ENCODE measurements around the gene SPRR1A. TPM values are rescaled to one million over a fixed set of nuclear protein-coding genes. Genes with fewer than 3 reads are reported as not detected.
"Not testable (repeated sequence)": the region's sequence is repeated elsewhere in the genome, so short reads cannot be mapped to it uniquely, and the experiment has no call there.

Gene SPRR1A
- total and polyA plus RNA-seq, 8 donors = not detected

- no peak for TF ChIP-seq CTCF (IDR thresholded peaks at IDR 0.05)
- intact Hi-C loops (cut with DNase I) = no loop called here
- WGBS, 2 donors = 73 to 74% methylated on average over 6 of the region's 6 CpGs
- H3K4me3 ChIP-seq = no peak overlapping the region
- DNase-seq (no peak), FAIRE-seq (no peak), ATAC-seq (no peak)
- H3K27ac ChIP-seq = no peak overlapping the region
- H3K27me3 ChIP-seq = no peaks in the 10 kb centered on the region
- H3K9me3 ChIP-seq = no peaks in the 10 kb centered on the region
- no peaks in the 10 kb centered on the region for H3K36me3 ChIP-seq
- peaks cover 0 to 9% (median 0%) of the 10 kb centered on the region in 3 donors for H3K4me1 ChIP-seq
Observed at GRCh38 chr1:152999818-153000217, 15.9 kb downstream of the SPRR1A start.

GRCh38 chr1:153000294-153000693, 16.4 kb downstream of the SPRR1A start:
- Histone ChIP-seq H3K4me1 (peaks cover 0 to 9% (median 0%) of the 10 kb centered on the region in 3 donors), H3K9me3 (no peaks in the 10 kb centered on the region), H3K36me3 (no peaks in the 10 kb centered on the region), H3K4me3 (no peak overlapping the region), H3K27ac (no peak overlapping the region), H3K27me3 (no peaks in the 10 kb centered on the region)
- intact Hi-C loops (cut with DNase I) = no loop called here
- ATAC-seq (no peak), DNase-seq (no peak), FAIRE-seq (no peak)
- no peak for TF ChIP-seq CTCF (IDR thresholded peaks at IDR 0.05)
- WGBS, 2 donors = 80 to 91% methylated on average over 1 of the region's 1 CpG

GRCh38 chr1:153001382-153001781, 17.5 kb downstream of the SPRR1A start, which contains the start of gene SPRR3:
Gene SPRR3, plus strand, starts transcription at chr1:153001749. Its CDS starts 1,272 bp downstream, at chr1:153003021.
- WGBS, 2 donors = 74 to 94% methylated on average over 2 of the region's 2 CpGs
- intact Hi-C loops (cut with DNase I) = no loop called here
- no peak within 1 kb of the TSS for H3K27ac ChIP-seq
- DNase-seq (no peak), FAIRE-seq (no peak), ATAC-seq (no peak)
- peaks cover 0 to 9% (median 0%) of the 10 kb centered on the region in 3 donors for H3K4me1 ChIP-seq
- H3K27me3 ChIP-seq = no peaks in the 10 kb centered on the region
- H3K4me3 ChIP-seq = no peak within 1 kb of the TSS
- no peaks in the 10 kb centered on the region for H3K36me3 ChIP-seq
- TF ChIP-seq CTCF (IDR thresholded peaks at IDR 0.05) = no peak
- H3K9me3 ChIP-seq = no peaks in the 10 kb centered on the region

GRCh38 chr1:153011235-153011758, 27.4 kb downstream of the SPRR1A start:
- H3K27ac ChIP-seq; H3K4me1 ChIP-seq; H3K36me3 ChIP-seq; H3K4me3 ChIP-seq; H3K27me3 ChIP-seq; H3K9me3 ChIP-seq; ATAC-seq; intact Hi-C loops (cut with DNase I); DNase-seq; FAIRE-seq: not testable (repeated sequence)
- 69 to 76% methylated on average over 8 of the region's 8 CpGs for WGBS, 2 donors

- H3K27me3 ChIP-seq; H3K36me3 ChIP-seq; ATAC-seq; intact Hi-C loops (cut with DNase I); H3K9me3 ChIP-seq; H3K27ac ChIP-seq; DNase-seq; FAIRE-seq; H3K4me3 ChIP-seq; H3K4me1 ChIP-seq: not testable (repeated sequence)
- WGBS, 2 donors = 23 to 32% methylated on average over 2 of the region's 2 CpGs
Observed at GRCh38 chr1:153021829-153022228, 37.9 kb downstream of the SPRR1A start.

GRCh38 chr1:153022340-153022739, 38.5 kb downstream of the SPRR1A start:
- H3K9me3 ChIP-seq; H3K36me3 ChIP-seq; H3K27ac ChIP-seq; FAIRE-seq; H3K4me3 ChIP-seq; DNase-seq; H3K4me1 ChIP-seq; ATAC-seq; H3K27me3 ChIP-seq; intact Hi-C loops (cut with DNase I): not testable (repeated sequence)
- 57 to 59% methylated on average over 9 of the region's 9 CpGs for WGBS, 2 donors
